Esophagus muscularis mucosa (tissue), 3 donors: ENCODE data around the gene CD274.

Experiments
- CTCF ChIP-seq, 3 experiments: fragments of 200-600 bp in 2 of 3; fragments of 450-650 bp in 1 of 3; sonication (generic) in 2 of 3; IDR thresholded peaks; one replicate each; pipeline ENCODE4 v1.5.1; 2017 to 2019; ENCODE audit warnings: antibody characterized with exemption in 3 of 3, mild to moderate bottlenecking in 2 of 3, moderate library complexity in 1 of 3
- POLR2AphosphoS5 ChIP-seq, 2 donors: sonication (generic); formaldehyde crosslinking; IDR thresholded peaks; one replicate each; pipeline ENCODE4 v1.6.1; 2017; ENCODE audit warnings: antibody characterized with exemption in 2 of 2

- TF ChIP-seq POLR2AphosphoS5 (IDR thresholded peaks at IDR 0.05), result no peak
- TF ChIP-seq CTCF (IDR thresholded peaks at IDR 0.05), result no peak
Observed at GRCh38 chr9:5438301-5439162, 11.8 kb upstream of the CD274 start.
